HepG2 (cell line): ENCODE results near the gene RFX2. TPM values are rescaled to one million over a fixed set of nuclear protein-coding genes. Genes with fewer than 3 reads are reported as not detected.

Experiments used
- ARID3A ChIP-seq: IDR thresholded peaks from 2 replicates; pipeline ENCODE4 v1.6.1; 2012; ENCODE audit warnings: low read depth, low read length, improper control_type of control experiment
- ATF3 ChIP-seq: sonication (generic); formaldehyde crosslinking; IDR thresholded peaks from 2 replicates; pipeline ENCODE4 v1.4.0; 2020; ENCODE audit warnings: missing genetic modification reagents
- CBX1 ChIP-seq: IDR thresholded peaks from one replicate; pipeline ENCODE4 v1.6.1; 2016; ENCODE audit warnings: antibody characterized with exemption, low read depth
- HNRNPH1 ChIP-seq: fragments of 200-400 bp; formaldehyde crosslinking; optimal IDR thresholded peaks from 2 replicates; pipeline ENCODE3; 2017; ENCODE audit warnings: mild to moderate bottlenecking, low read depth, low read length
- KDM3A ChIP-seq: IDR thresholded peaks from 2 replicates; pipeline ENCODE4 v1.6.1; 2018; ENCODE audit warnings: low read depth, missing compliant biosample characterization
- LBX2 ChIP-seq: sonication (generic); formaldehyde crosslinking; IDR thresholded peaks from 2 replicates; pipeline ENCODE4 v1.5.0; 2020; ENCODE audit warnings: missing genetic modification reagents, mild to moderate bottlenecking, borderline replicate concordance
- PBX3 ChIP-seq: sonication (generic); formaldehyde crosslinking; IDR thresholded peaks from 2 replicates; pipeline ENCODE4 v1.8.1; 2023; ENCODE audit warnings: missing genetic modification reagents, inconsistent platforms, borderline replicate concordance
- PHB2 ChIP-seq: fragments of 450-650 bp; IDR thresholded peaks from 2 replicates; pipeline ENCODE4 v1.6.1; 2018; ENCODE audit not compliant: partially characterized antibody
- PHF21A ChIP-seq: sonication (generic); formaldehyde crosslinking; IDR thresholded peaks from 2 replicates; pipeline ENCODE4 v1.5.0; 2020; ENCODE audit warnings: mild to moderate bottlenecking, missing genetic modification reagents
- SMC3 ChIP-seq: IDR thresholded peaks from 2 replicates; pipeline ENCODE4 v1.6.1; 2011; ENCODE audit warnings: low read length, improper control_type of control experiment
- SOX13 ChIP-seq, 3 experiments: fragments of 450-650 bp in 1 of 3; sonication (generic) in 1 of 3; formaldehyde crosslinking in 1 of 3; IDR thresholded peaks in 2 of 3; conservative IDR thresholded peaks in 1 of 3; 2 replicates each; pipeline versions ENCODE4 v1.5.0 to v1.6.1; 2016 to 2020; ENCODE audit warnings: antibody characterized with exemption in 1 of 3, mild to moderate bottlenecking in 1 of 3, missing compliant biosample characterization in 1 of 3, missing genetic modification reagents in 1 of 3, moderate library complexity in 1 of 3
- THAP8 ChIP-seq: sonication (generic); formaldehyde crosslinking; IDR thresholded peaks from 2 replicates; pipeline ENCODE4 v1.5.1; 2020; ENCODE audit warnings: missing genetic modification reagents, mild to moderate bottlenecking, borderline replicate concordance
- ZMYM3 ChIP-seq: sonication (generic); formaldehyde crosslinking; IDR thresholded peaks from 2 replicates; pipeline ENCODE4 v1.5.1; 2020; ENCODE audit warnings: mild to moderate bottlenecking, missing genetic modification reagents
- ZNF280B ChIP-seq: sonication (generic); formaldehyde crosslinking; IDR thresholded peaks from 2 replicates; pipeline ENCODE4 v1.5.0; 2020; ENCODE audit warnings: missing genetic modification reagents, mild to moderate bottlenecking, borderline replicate concordance
- ZNF503 ChIP-seq: sonication (generic); formaldehyde crosslinking; IDR thresholded peaks from 2 replicates; pipeline ENCODE4 v1.4.0; 2020; ENCODE audit warnings: missing genetic modification reagents
- ZNF543 ChIP-seq: sonication (generic); formaldehyde crosslinking; IDR thresholded peaks from 2 replicates; pipeline ENCODE4 v1.4.0; 2020; ENCODE audit warnings: mild to moderate bottlenecking, missing genetic modification reagents
- ZNF552 ChIP-seq: sonication (generic); formaldehyde crosslinking; IDR thresholded peaks from 2 replicates; pipeline ENCODE4 v1.9.0; 2022; ENCODE audit warnings: missing genetic modification reagents, mild to moderate bottlenecking, borderline replicate concordance
- ZNF766 ChIP-seq: sonication (generic); formaldehyde crosslinking; IDR thresholded peaks from 2 replicates; pipeline ENCODE4 v1.5.0; 2020; ENCODE audit warnings: missing genetic modification reagents, borderline replicate concordance
- polyA plus RNA-seq, 8 experiments: library from polyadenylated mRNA; depleted of rRNA in 3 of 8; stranded (reverse) in 7 of 8; unstranded in 1 of 8; fragments of >200 nt; fragmentation: Illumina TruSeq in 4 of 8; extraction: Trizol in 4 of 8; gene quantifications; 2 replicates each; pipeline versions ENCODE4 v1.2.1 to v1.2.3, GENCODE V29; 2011 to 2016; ENCODE audit warnings: low read depth in 4 of 8, missing spikeins in 1 of 8, mixed read lengths in 1 of 8; ENCODE audit not compliant: insufficient read depth in 1 of 8
- total RNA-seq, 5 experiments: library from RNA; depleted of rRNA; stranded (reverse); fragments of >200 nt; fragmentation: Illumina TruSeq; extraction: Trizol; gene quantifications; 2 replicates each; pipeline ENCODE4 v1.2.3, GENCODE V29; 2016; ENCODE audit warnings: low read depth in 1 of 5

The RFX2 gene
- total and polyA plus RNA-seq, 2 of the 13 experiments (the other 11 are each of a cell fraction or from before 2014, with no cell fraction given), result 2.8 to 3.3 TPM

- TF ChIP-seq ATF3 (CRISPR knock-in tag), result 0 out of 2 replicates have a peak, but pooled peaks have one; percentile 7
- TF ChIP-seq KDM3A (CRISPR knock-in tag), result peak; percentile 74; the same call in 1 of the 2 replicates
- TF ChIP-seq HNRNPH1, result no peak
- 0 out of 2 replicates have a peak, but pooled peaks have one; percentile 43 for TF ChIP-seq LBX2 (CRISPR knock-in tag)
- TF ChIP-seq ARID3A, result peak; percentile 75
- no peak; the same call in 1 of the 2 replicates for TF ChIP-seq SOX13 (IDR thresholded peaks at IDR 0.05)
- peak in 1 of 2 experiments; percentile 86; a peak in 2 of 4 replicates for TF ChIP-seq SOX13 (CRISPR knock-in tag; conservative IDR thresholded peaks at IDR 0.05 in 1 of 2, IDR thresholded peaks at IDR 0.05 in 1 of 2)
- no peak for TF ChIP-seq ZNF280B (CRISPR knock-in tag)
- no peak for TF ChIP-seq SMC3
- peak; percentile 70; the same call in 1 of the 2 replicates for TF ChIP-seq ZNF503 (CRISPR knock-in tag)
- no peak for TF ChIP-seq CBX1
- no peak; the same call in 1 of the 2 replicates for TF ChIP-seq ZNF552
- TF ChIP-seq ZNF543 (CRISPR knock-in tag), result no peak; the same call in 1 of the 2 replicates
- TF ChIP-seq PBX3, result no peak
- no peak for TF ChIP-seq PHB2
- TF ChIP-seq ZNF766 (CRISPR knock-in tag), result 0 out of 2 replicates have a peak, but pooled peaks have one; percentile 6
- TF ChIP-seq ZMYM3 (CRISPR knock-in tag), result peak; percentile 80
- TF ChIP-seq THAP8 (CRISPR knock-in tag), result no peak
- peak; percentile 95 for TF ChIP-seq PHF21A (CRISPR knock-in tag)
These were observed 148.0 kb downstream of the RFX2 start (continued) for GRCh38 chr19:5961969-5962945.
